Gastroesophageal sphincter (tissue), 4 donors: ENCODE data around the gene CAND1. TPM values are rescaled to one million over a fixed set of nuclear protein-coding genes. Genes with fewer than 3 reads are reported as not detected.

Experiments used
- ATAC-seq: fragments of 150-250 bp; one replicate; pipeline ENCODE4 v1.9.1; 2016; ENCODE audit warnings: mild to moderate bottlenecking, moderate library complexity
- H3K27ac ChIP-seq, 4 donors: fragments of 200-600 bp; sonication (generic) in 3 of 4; 1 replicate in 3 of 4; 2 replicates in 1 of 4; pipeline ENCODE4 v1.5.1; 2016 to 2019
- H3K27me3 ChIP-seq: fragments of 200-600 bp; sonication (generic); one replicate; pipeline ENCODE4 v1.5.1; 2019
- H3K36me3 ChIP-seq, 2 donors: fragments of 200-600 bp; sonication (generic); one replicate each; pipeline ENCODE4 v1.5.1; 2019; ENCODE audit warnings: control low read depth in 1 of 2
- H3K4me1 ChIP-seq, 3 donors: fragments of 200-600 bp; sonication (generic); 1 replicate in 2 of 3; 2 replicates in 1 of 3; pipeline ENCODE4 v1.5.1; 2016 to 2019; ENCODE audit warnings: control low read depth in 2 of 3
- H3K4me3 ChIP-seq, 2 donors: fragments of 200-600 bp; sonication (generic); one replicate each; pipeline ENCODE4 v1.5.1; 2019; ENCODE audit warnings: mild to moderate bottlenecking in 1 of 2, moderate library complexity in 1 of 2
- H3K9me3 ChIP-seq, 3 donors: fragments of 200-600 bp; sonication (generic); one replicate each; pipeline ENCODE4 v1.5.1; 2017 to 2019; ENCODE audit warnings: control low read depth in 2 of 3
- CTCF ChIP-seq, 4 experiments: fragments of 200-600 bp in 2 of 4; fragments of 450-650 bp in 2 of 4; sonication (generic) in 1 of 4; IDR thresholded peaks; one replicate each; pipeline ENCODE4 v1.5.1; 2017 to 2019; ENCODE audit warnings: antibody characterized with exemption in 4 of 4, mild to moderate bottlenecking in 2 of 4, moderate library complexity in 2 of 4
- EP300 ChIP-seq: sonication (generic); formaldehyde crosslinking; IDR thresholded peaks from one replicate; pipeline ENCODE4 v1.6.1; 2017; ENCODE audit warnings: antibody characterized with exemption, mild to moderate bottlenecking
- POLR2A ChIP-seq, 2 donors: fragments of 450-650 bp; IDR thresholded peaks; one replicate each; pipeline ENCODE4 v1.6.1; 2017; ENCODE audit warnings: antibody characterized with exemption in 2 of 2, mild to moderate bottlenecking in 2 of 2, moderate library complexity in 1 of 2
- POLR2AphosphoS5 ChIP-seq: sonication (generic); formaldehyde crosslinking; IDR thresholded peaks from one replicate; pipeline ENCODE4 v1.6.1; 2017; ENCODE audit warnings: antibody characterized with exemption
- WGBS, 2 donors: methylation state at CpG; one replicate each; pipeline ENCODE4 v1.1.5; 2018; ENCODE audit warnings: low coverage in 1 of 2; 5-methylcytosine and 5-hydroxymethylcytosine counted together
- total RNA-seq, 4 donors: library from RNA; depleted of rRNA; stranded (reverse); fragments of >200 nt; gene quantifications; one replicate each; pipeline ENCODE4 v1.1.0, GENCODE V29; 2016

CAND1 gene
- total RNA-seq, 4 donors from 2014 or later: 68.7 to 98.5 (median 77.8) TPM

- WGBS, 2 donors: 67 to 85% methylated on average over 5 to 7 of the region's 12 CpGs
- Histone ChIP-seq H3K36me3 (no peaks in the 10 kb centered on the region), H3K4me3 (no peak overlapping the region), H3K9me3 (no peaks in the 10 kb centered on the region), H3K27ac (no peak overlapping the region), H3K27me3 (no peaks in the 10 kb centered on the region), H3K4me1 (peaks cover 0 to 13% (median 0%) of the 10 kb centered on the region in 3 donors)
- ATAC-seq: no peak
- TF ChIP-seq POLR2A (IDR thresholded peaks at IDR 0.05) (no peak), EP300 (no peak), POLR2AphosphoS5 (no peak), CTCF (IDR thresholded peaks at IDR 0.05) (no peak)
These were observed 14.7 kb upstream of the CAND1 start for GRCh38 chr12:67254372-67255026.

GRCh38 chr12:67256649-67257048, 12.5 kb upstream of the CAND1 start:
- H3K9me3 ChIP-seq: no peaks in the 10 kb centered on the region
- peaks cover 0 to 13% (median 0%) of the 10 kb centered on the region in 3 donors for H3K4me1 ChIP-seq
- TF ChIP-seq POLR2AphosphoS5 (no peak), CTCF (IDR thresholded peaks at IDR 0.05) (no peak), EP300 (no peak), POLR2A (IDR thresholded peaks at IDR 0.05) (no peak)
- H3K27me3 ChIP-seq: no peaks in the 10 kb centered on the region
- no peak for ATAC-seq
- H3K27ac ChIP-seq: no peak overlapping the region
- no peak overlapping the region for H3K4me3 ChIP-seq
- H3K36me3 ChIP-seq: no peaks in the 10 kb centered on the region
- 60 to 67% methylated on average over 1 to 3 of the region's 5 CpGs for WGBS, 2 donors

GRCh38 chr12:67263471-67263870, 5.7 kb upstream of the CAND1 start:
- H3K9me3 ChIP-seq: no peaks in the 10 kb centered on the region
- no peak for ATAC-seq
- H3K4me1 ChIP-seq: peaks cover 0 to 14% (median 7%) of the 10 kb centered on the region in 3 donors
- H3K36me3 ChIP-seq: no peaks in the 10 kb centered on the region
- no peak overlapping the region for H3K27ac ChIP-seq
- TF ChIP-seq CTCF (IDR thresholded peaks at IDR 0.05) (no peak), EP300 (no peak), POLR2A (IDR thresholded peaks at IDR 0.05) (no peak), POLR2AphosphoS5 (no peak)
- 45 to 56% methylated on average over 4 to 5 of the region's 5 CpGs for WGBS, 2 donors
- H3K27me3 ChIP-seq: no peaks in the 10 kb centered on the region
- no peak overlapping the region for H3K4me3 ChIP-seq

GRCh38 chr12:67268335-67268895, 743 bp upstream of the CAND1 start:
- no peaks in the 10 kb centered on the region for H3K9me3 ChIP-seq
- H3K27me3 ChIP-seq: no peaks in the 10 kb centered on the region
- H3K27ac ChIP-seq: peak overlapping the region; percentile 95 to 100 (median 95)
- WGBS, 2 donors: 1% methylated on average over 7 to 13 of the region's 19 CpGs
- no peaks in the 10 kb centered on the region for H3K36me3 ChIP-seq
- TF ChIP-seq EP300 (no peak), CTCF (IDR thresholded peaks at IDR 0.05) (no peak), POLR2A (IDR thresholded peaks at IDR 0.05) (no peak), POLR2AphosphoS5 (no peak)
- peak; percentile 93 for ATAC-seq
- peaks cover 5 to 43% (median 10%) of the 10 kb centered on the region in 3 donors for H3K4me1 ChIP-seq
- H3K4me3 ChIP-seq: peak overlapping the region; percentile 63 to 75
